HG02943 (cell line): ENCODE measurements around the gene ERCC6L.
"Not testable (repeated sequence)": the region's sequence is repeated elsewhere in the genome, so short reads cannot be mapped to it uniquely, and the experiment has no call there.

Experiments used
- ATAC-seq: cut with Tn5 transposase; IDR thresholded peaks from one replicate; pipeline ENCODE4 v1.9.1; 2021; ENCODE audit warnings: mild to moderate bottlenecking, low read depth, moderate library complexity; ENCODE audit not compliant: unreplicated experiment

The ERCC6L gene

DNA sequence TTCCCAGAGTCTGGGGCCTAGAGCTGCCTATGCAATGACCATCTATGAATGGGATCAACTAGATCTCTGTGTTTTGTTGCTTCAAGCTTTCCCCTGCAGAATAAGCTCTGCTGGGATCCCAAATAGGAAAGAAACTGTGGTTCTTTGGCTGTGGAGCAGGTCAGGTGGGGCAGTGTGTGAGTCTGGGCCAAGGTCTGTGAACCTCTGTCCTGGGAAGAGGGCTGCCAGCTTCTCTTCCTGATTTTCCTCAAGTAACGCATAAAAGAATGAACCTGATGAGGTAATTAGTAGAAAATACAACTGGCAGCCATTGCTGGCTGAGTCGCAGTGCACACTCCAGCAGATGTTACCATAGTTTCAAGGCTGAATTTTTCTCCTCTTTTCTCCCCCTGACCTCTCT is 61.8 kb downstream of the ERCC6L start:
- ATAC-seq: no peak

DNA sequence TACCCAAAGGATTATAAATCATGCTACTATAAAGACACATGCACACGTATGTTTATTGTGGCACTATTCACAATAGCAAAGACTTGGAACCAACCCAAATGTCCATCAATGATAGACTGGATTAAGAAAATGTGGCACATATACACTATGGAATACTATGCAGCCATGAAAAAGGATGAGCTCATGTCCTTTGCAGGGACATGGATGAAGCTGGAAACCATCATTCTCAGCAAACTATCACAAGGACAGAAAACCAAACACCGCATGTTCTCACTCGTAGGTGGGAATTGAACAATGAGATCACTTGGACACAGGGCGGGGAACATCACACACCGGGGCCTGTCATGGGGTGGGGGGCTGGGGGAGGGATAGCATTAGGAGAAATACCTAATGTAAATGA is 62.5 kb downstream of the ERCC6L start:
- not testable (repeated sequence) for ATAC-seq

DNA sequence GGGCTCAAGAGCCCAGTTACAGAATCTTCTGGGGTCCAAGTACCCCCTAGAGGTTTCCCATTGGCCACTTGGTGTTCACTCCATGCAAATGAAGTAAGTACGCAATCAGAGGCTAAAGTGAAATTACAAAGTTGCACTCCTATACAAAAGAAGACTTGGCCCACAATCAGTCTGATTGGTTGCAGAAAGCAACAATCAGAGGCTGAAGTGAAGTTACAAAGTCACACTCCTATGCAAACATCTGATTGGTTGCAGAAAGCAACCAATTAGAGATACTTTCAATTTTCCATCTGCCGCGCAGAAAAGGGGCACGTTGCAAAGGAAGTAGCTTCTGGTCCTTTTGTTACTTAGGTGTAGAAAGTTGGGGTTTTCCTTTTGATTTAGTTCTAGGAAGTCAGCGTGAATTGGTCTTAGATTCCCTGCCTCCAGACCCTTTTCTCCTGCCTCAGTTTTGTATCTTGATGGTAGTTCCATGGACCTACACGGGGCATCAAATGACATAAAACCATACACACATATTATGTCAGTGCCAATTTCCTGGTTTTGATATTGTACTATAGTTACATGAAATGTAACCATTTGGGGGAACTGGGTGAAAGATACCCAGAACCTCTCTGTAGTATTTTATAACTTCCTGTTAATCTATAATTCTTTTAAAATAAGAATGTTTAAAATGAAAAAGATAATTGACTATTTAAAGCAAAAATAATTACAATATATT is 69.7 kb downstream of the ERCC6L start:
- no peak for ATAC-seq

DNA sequence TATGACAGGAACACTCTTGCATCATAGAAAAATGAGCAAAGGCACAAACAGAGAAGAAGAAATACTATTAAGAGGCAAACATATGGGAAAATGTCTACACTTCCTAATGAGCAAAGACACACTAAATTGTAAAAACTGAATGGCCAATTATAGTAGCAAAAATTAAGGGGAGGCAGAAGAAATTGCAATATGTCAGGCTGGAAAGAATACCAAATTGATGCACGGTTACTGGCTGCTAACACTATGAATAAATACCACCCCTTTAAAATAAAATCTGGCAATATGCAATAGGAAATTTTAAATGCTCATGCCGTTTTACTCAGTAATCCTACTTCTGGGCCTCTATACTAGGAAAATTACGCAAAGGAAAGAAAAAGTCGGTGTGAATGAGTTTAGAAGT is 73.3 kb downstream of the ERCC6L start:
- no peak for ATAC-seq

DNA sequence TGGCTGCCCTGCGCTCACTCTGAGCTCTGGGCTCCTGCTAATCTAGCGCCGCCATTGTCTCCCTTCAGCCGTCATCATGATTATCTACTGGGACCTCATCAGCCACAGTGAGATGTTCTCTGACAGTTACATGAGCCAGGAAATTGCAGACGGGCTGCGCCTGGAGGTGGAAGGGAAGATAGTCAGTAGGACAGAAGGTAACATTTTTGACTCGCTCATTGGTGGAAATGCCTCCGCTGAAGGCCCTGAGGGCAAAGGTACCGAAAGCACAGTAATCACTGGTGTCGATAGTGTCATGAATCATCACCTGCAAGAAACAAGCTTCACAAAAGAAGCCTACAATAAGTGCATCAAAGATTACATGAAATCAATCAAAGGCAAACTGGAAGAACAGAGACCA is 79.1 kb downstream of the ERCC6L start:
- ATAC-seq: no peak

DNA sequence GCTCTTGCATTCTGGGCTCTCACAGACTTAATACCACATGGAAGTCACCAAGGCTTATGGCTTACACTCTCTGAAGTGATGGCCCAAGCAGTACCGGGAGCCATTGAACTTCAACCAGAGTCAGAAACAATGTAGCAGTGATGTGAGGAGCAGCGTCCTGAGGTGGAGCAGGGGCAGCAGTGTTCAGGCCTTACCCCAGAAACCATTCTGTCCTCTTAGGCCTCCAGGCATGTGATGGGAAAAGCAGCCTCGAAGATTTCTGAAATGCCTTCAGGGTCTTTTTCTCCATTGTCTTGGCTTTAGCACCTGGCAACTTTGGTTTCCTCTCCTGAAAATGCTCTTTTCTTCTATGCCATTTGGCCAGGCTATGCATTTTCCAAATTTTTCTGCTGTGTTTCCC is 80.1 kb downstream of the ERCC6L start:
- no peak for ATAC-seq
